ENCODE data around the gene KLHL28.

The KLHL28 gene

GRCh38 chr14:44944107-44944506, 17.6 kb downstream of the KLHL28 start:
- DNase-seq = no peak
- H2AFZ ChIP-seq (ENCODE audit: insufficient read depth, low read length, poor library complexity) = no peak overlapping the region

DNA sequence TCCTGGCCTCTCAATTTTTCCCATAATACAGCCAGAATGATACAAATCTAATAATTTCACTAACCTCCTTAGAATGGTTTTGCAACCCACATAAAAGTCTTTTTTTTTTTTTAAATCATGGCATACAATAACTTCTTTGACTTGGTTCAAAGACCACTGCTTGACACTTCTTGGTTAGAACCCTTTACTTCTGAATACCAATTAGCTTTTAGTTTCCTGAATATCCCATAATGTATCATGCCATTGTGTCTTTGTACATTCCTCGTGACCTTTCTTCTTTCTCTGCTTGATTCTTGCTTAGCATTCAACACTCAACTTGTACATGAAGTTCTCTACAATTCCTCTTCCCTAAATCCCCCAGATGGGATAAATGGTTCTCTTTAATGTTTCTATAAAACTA, 19.3 kb downstream of the KLHL28 start:
- DNase-seq = no peak
- no peaks in the 10 kb centered on the region for H3K9me3 ChIP-seq (ENCODE audit: insufficient read depth, low read depth, low read length)
- no peak overlapping the region for H2BK120ac ChIP-seq (ENCODE audit: insufficient read depth, low read length, poor library complexity)
- no peak overlapping the region for H3K4ac ChIP-seq (ENCODE audit: low read depth, low read length)
- H3K27me3 ChIP-seq (ENCODE audit: insufficient read depth, low read length) = no peaks in the 10 kb centered on the region
- H3K79me2 ChIP-seq (ENCODE audit: control insufficient read depth, insufficient read depth, low read length, poor library complexity) = no peaks in the 10 kb centered on the region
- H3K4me2 ChIP-seq (ENCODE audit: low read length) = no peak overlapping the region
- H3K23ac ChIP-seq (ENCODE audit: low read length) = no peak overlapping the region
- no peak overlapping the region for H3K9ac ChIP-seq (ENCODE audit: low read length)
- no peak overlapping the region for H4K91ac ChIP-seq (ENCODE audit: low read depth, low read length)
- no peak overlapping the region for H2AK5ac ChIP-seq (ENCODE audit: low read length)
- H3K36me3 ChIP-seq (ENCODE audit: control insufficient read depth in 1 of 2, insufficient read depth in 2 of 2, low read length in 2 of 2) = peaks cover 7 to 16% of the 10 kb centered on the region in 2 experiments
- WGBS (ENCODE audit: extremely low coverage, insufficient coverage, insufficient read length) = no CpG with 5 or more reads among the region's 1 CpG
- no peak overlapping the region for H4K12ac ChIP-seq (ENCODE audit: low read depth, low read length)
- no peak overlapping the region for H2AFZ ChIP-seq (ENCODE audit: insufficient read depth, low read length, poor library complexity)
- no peak overlapping the region for H3K14ac ChIP-seq (ENCODE audit: low read length)
- no peak overlapping the region for H3K18ac ChIP-seq (ENCODE audit: low read length)
- no peak overlapping the region for H2BK5ac ChIP-seq (ENCODE audit: low read depth, low read length, poor library complexity)
- no peak overlapping the region for H3K27ac ChIP-seq (ENCODE audit: low read depth, low read length)
- no peak overlapping the region for H4K8ac ChIP-seq (ENCODE audit: low read depth, low read length)
- no peak overlapping the region for H2BK12ac ChIP-seq (ENCODE audit: low read length)
- no peak overlapping the region for H3K4me3 ChIP-seq (ENCODE audit: low read depth, low read length)
- H3K4me1 ChIP-seq (ENCODE audit: control insufficient read depth in 1 of 2, insufficient read depth in 2 of 2, low read length in 2 of 2) = no peaks in the 10 kb centered on the region
- H3K79me1 ChIP-seq (ENCODE audit: low read length) = no peaks in the 10 kb centered on the region

More at GRCh38 chr14:44944107-44944506, 17.6 kb downstream of the KLHL28 start:
- Histone ChIP-seq H2BK12ac (ENCODE audit: low read length) (no peak overlapping the region), H4K12ac (ENCODE audit: low read depth, low read length) (no peak overlapping the region), H3K9me3 (ENCODE audit: insufficient read depth, low read depth, low read length) (no peaks in the 10 kb centered on the region), H3K27ac (ENCODE audit: low read depth, low read length) (no peak overlapping the region), H2BK120ac (ENCODE audit: insufficient read depth, low read length, poor library complexity) (no peak overlapping the region), H3K4me3 (ENCODE audit: low read depth, low read length) (no peak overlapping the region), H3K18ac (ENCODE audit: low read length) (no peak overlapping the region), H3K23ac (ENCODE audit: low read length) (no peak overlapping the region), H3K79me2 (ENCODE audit: control insufficient read depth, insufficient read depth, low read length, poor library complexity) (no peaks in the 10 kb centered on the region), H3K4me1 (ENCODE audit: control insufficient read depth in 1 of 2, insufficient read depth in 2 of 2, low read length in 2 of 2) (no peaks in the 10 kb centered on the region), H3K4ac (ENCODE audit: low read depth, low read length) (no peak overlapping the region), H3K36me3 (ENCODE audit: control insufficient read depth in 1 of 2, insufficient read depth in 2 of 2, low read length in 2 of 2) (peaks cover 2 to 9% of the 10 kb centered on the region in 2 experiments), H3K14ac (ENCODE audit: low read length) (no peak overlapping the region), H4K91ac (ENCODE audit: low read depth, low read length) (no peak overlapping the region), H3K79me1 (ENCODE audit: low read length) (no peaks in the 10 kb centered on the region), H2BK5ac (ENCODE audit: low read depth, low read length, poor library complexity) (no peak overlapping the region), H4K8ac (ENCODE audit: low read depth, low read length) (no peak overlapping the region), H3K4me2 (ENCODE audit: low read length) (no peak overlapping the region), H3K9ac (ENCODE audit: low read length) (no peak overlapping the region), H2AK5ac (ENCODE audit: low read length) (no peak overlapping the region), H3K27me3 (ENCODE audit: insufficient read depth, low read length) (no peaks in the 10 kb centered on the region)

DNA sequence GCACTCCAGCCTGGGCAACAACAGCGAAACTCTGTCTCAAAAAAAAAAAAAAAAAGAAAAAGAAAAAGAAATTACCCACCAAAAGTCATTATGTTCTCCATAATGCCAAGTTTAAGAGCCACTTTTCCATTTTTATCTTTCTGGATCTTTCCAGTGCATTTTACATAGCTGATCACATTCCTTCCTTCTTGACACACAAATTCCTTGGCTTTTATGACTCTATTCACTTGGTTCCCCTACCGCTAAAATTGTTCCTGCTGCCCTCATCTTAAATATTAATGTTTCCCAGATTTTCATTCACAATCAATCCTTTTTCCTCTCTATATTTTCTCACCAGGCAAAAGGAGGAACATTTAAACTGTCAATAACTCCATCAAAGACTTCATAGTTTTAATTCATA, 20.2 kb downstream of the KLHL28 start:
- Histone ChIP-seq H2BK5ac (ENCODE audit: low read depth, low read length, poor library complexity) (no peak overlapping the region), H2AFZ (ENCODE audit: insufficient read depth, low read length, poor library complexity) (no peak overlapping the region), H4K91ac (ENCODE audit: low read depth, low read length) (no peak overlapping the region), H3K9me3 (ENCODE audit: insufficient read depth, low read depth, low read length) (no peaks in the 10 kb centered on the region), H3K4ac (ENCODE audit: low read depth, low read length) (no peak overlapping the region), H3K4me2 (ENCODE audit: low read length) (no peak overlapping the region), H3K27me3 (ENCODE audit: insufficient read depth, low read length) (no peaks in the 10 kb centered on the region), H3K4me1 (ENCODE audit: control insufficient read depth in 1 of 2, insufficient read depth in 2 of 2, low read length in 2 of 2) (no peaks in the 10 kb centered on the region), H3K23ac (ENCODE audit: low read length) (no peak overlapping the region), H2AK5ac (ENCODE audit: low read length) (no peak overlapping the region), H4K8ac (ENCODE audit: low read depth, low read length) (no peak overlapping the region), H4K12ac (ENCODE audit: low read depth, low read length) (no peak overlapping the region), H3K9ac (ENCODE audit: low read length) (no peak overlapping the region), H2BK12ac (ENCODE audit: low read length) (no peak overlapping the region), H3K14ac (ENCODE audit: low read length) (no peak overlapping the region), H3K18ac (ENCODE audit: low read length) (no peak overlapping the region), H3K79me1 (ENCODE audit: low read length) (no peaks in the 10 kb centered on the region), H3K36me3 (ENCODE audit: control insufficient read depth in 1 of 2, insufficient read depth in 2 of 2, low read length in 2 of 2) (peaks cover 7 to 16% of the 10 kb centered on the region in 2 experiments), H3K27ac (ENCODE audit: low read depth, low read length) (no peak overlapping the region), H3K79me2 (ENCODE audit: control insufficient read depth, insufficient read depth, low read length, poor library complexity) (no peaks in the 10 kb centered on the region), H3K4me3 (ENCODE audit: low read depth, low read length) (no peak overlapping the region), H2BK120ac (ENCODE audit: insufficient read depth, low read length, poor library complexity) (no peak overlapping the region)
- peak in 1 of 2 donors; percentile 50 for DNase-seq
- no CpG with 5 or more reads among the region's 2 CpGs for WGBS (ENCODE audit: extremely low coverage, insufficient coverage, insufficient read length)

DNA sequence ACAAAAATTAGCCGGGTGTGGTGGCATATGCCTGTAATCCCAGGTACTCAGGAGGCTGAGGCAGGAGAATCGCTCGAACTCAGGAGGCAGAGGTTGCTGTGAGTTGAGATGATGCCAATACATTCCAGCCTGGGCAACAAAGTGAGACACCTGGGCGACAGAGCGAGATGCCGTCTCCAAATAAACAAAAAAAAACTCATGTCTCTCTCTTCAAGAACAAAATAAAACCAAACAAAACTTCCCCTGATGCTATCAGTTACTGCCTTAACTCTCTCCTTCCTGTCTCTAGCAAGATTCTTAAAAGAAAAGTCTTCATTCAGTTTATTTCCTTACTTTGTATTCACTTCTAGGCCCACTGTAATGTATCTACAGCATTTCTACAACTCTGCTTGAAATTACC, 20.8 kb downstream of the KLHL28 start:
- Histone ChIP-seq H3K23ac (ENCODE audit: low read length) (no peak overlapping the region), H3K14ac (ENCODE audit: low read length) (no peak overlapping the region), H4K8ac (ENCODE audit: low read depth, low read length) (no peak overlapping the region), H2BK120ac (ENCODE audit: insufficient read depth, low read length, poor library complexity) (no peak overlapping the region), H2BK12ac (ENCODE audit: low read length) (no peak overlapping the region), H3K4me2 (ENCODE audit: low read length) (no peak overlapping the region), H3K27me3 (ENCODE audit: insufficient read depth, low read length) (no peaks in the 10 kb centered on the region), H3K9ac (ENCODE audit: low read length) (no peak overlapping the region), H3K4me1 (ENCODE audit: control insufficient read depth in 1 of 2, insufficient read depth in 2 of 2, low read length in 2 of 2) (no peaks in the 10 kb centered on the region), H3K79me2 (ENCODE audit: control insufficient read depth, insufficient read depth, low read length, poor library complexity) (no peaks in the 10 kb centered on the region), H3K27ac (ENCODE audit: low read depth, low read length) (no peak overlapping the region), H2AFZ (ENCODE audit: insufficient read depth, low read length, poor library complexity) (no peak overlapping the region), H3K4me3 (ENCODE audit: low read depth, low read length) (no peak overlapping the region), H3K9me3 (ENCODE audit: insufficient read depth, low read depth, low read length) (no peaks in the 10 kb centered on the region), H2BK5ac (ENCODE audit: low read depth, low read length, poor library complexity) (no peak overlapping the region), H4K91ac (ENCODE audit: low read depth, low read length) (no peak overlapping the region), H3K18ac (ENCODE audit: low read length) (no peak overlapping the region), H4K12ac (ENCODE audit: low read depth, low read length) (no peak overlapping the region), H3K79me1 (ENCODE audit: low read length) (no peaks in the 10 kb centered on the region), H2AK5ac (ENCODE audit: low read length) (no peak overlapping the region), H3K4ac (ENCODE audit: low read depth, low read length) (no peak overlapping the region), H3K36me3 (ENCODE audit: control insufficient read depth in 1 of 2, insufficient read depth in 2 of 2, low read length in 2 of 2) (peaks cover 7 to 16% of the 10 kb centered on the region in 2 experiments)
- no peak for DNase-seq
- no CpG with 5 or more reads among the region's 6 CpGs for WGBS (ENCODE audit: extremely low coverage, insufficient coverage, insufficient read length)
